K562 (cell line): Measurements from ENCODE around the gene UBXN1. TPM values are rescaled to one million over a fixed set of nuclear protein-coding genes. Genes with fewer than 3 reads are reported as not detected.
A peak's percentile ranks its signal among the peaks of the same experiment; 100 is the strongest.

Experiments used
- ARID4B ChIP-seq: sonication (generic); formaldehyde crosslinking; IDR thresholded peaks from 2 replicates; pipeline ENCODE4 v1.8.0; 2022; ENCODE audit warnings: mild to moderate bottlenecking, missing genetic modification reagents
- ATF7 ChIP-seq: fragments of 450-650 bp; IDR thresholded peaks from 2 replicates; pipeline ENCODE4 v1.7.1; 2014; ENCODE audit warnings: mild to moderate bottlenecking, moderate library complexity
- CHD2 ChIP-seq: IDR thresholded peaks from 2 replicates; pipeline ENCODE4 v1.6.1; 2011; ENCODE audit warnings: low read depth, low read length
- CXXC5 ChIP-seq: fragments of 250-450 bp; sonication (Bioruptor Pico); IDR thresholded peaks from 2 replicates; pipeline ENCODE4 v1.8.0; 2022; ENCODE audit warnings: inconsistent platforms, mild to moderate bottlenecking, moderate library complexity
- EGR1 ChIP-seq: fragments of 450-650 bp; conservative IDR thresholded peaks from 2 replicates; pipeline ENCODE4 v1.6.1; 2017; ENCODE audit warnings: mild to moderate bottlenecking
- JUN ChIP-seq, 2 experiments: sonication (generic) in 1 of 2; formaldehyde crosslinking in 1 of 2; IDR thresholded peaks; 2 replicates each; pipeline versions ENCODE4 v1.6.1 to v1.8.0; 2012 to 2022; ENCODE audit warnings: borderline replicate concordance in 2 of 2, mild to moderate bottlenecking in 2 of 2, improper control_type of control experiment in 1 of 2, low read depth in 1 of 2, low read length in 1 of 2, missing genetic modification reagents in 1 of 2
- LCOR ChIP-seq: sonication (generic); formaldehyde crosslinking; IDR thresholded peaks from 2 replicates; pipeline ENCODE4 v1.8.0; 2022; ENCODE audit warnings: mild to moderate bottlenecking, missing genetic modification reagents
- MTA1 ChIP-seq: fragments of 450-650 bp; IDR thresholded peaks from 2 replicates; pipeline ENCODE4 v1.6.1; 2017; ENCODE audit warnings: borderline replicate concordance
- NELFE ChIP-seq: IDR thresholded peaks from 2 replicates; pipeline ENCODE4 v1.6.1; 2011; ENCODE audit warnings: mild to moderate bottlenecking; ENCODE audit not compliant: insufficient read depth, insufficient read length
- NKRF ChIP-seq: fragments of 450-650 bp; IDR thresholded peaks from 2 replicates; pipeline ENCODE4 v1.6.1; 2016; ENCODE audit warnings: borderline replicate concordance
- PHB ChIP-seq: fragments of 250-450 bp; sonication (Bioruptor Pico); IDR thresholded peaks from 2 replicates; pipeline ENCODE4 v1.5.0; 2021
- PHB2 ChIP-seq: fragments of 450-650 bp; IDR thresholded peaks from 2 replicates; pipeline ENCODE4 v1.6.1; 2017; ENCODE audit warnings: low read depth
- PREB ChIP-seq: sonication (generic); formaldehyde crosslinking; IDR thresholded peaks from 2 replicates; pipeline ENCODE4 v1.8.1; 2023; ENCODE audit warnings: mild to moderate bottlenecking, missing genetic modification reagents
- PURB ChIP-seq: sonication (generic); formaldehyde crosslinking; IDR thresholded peaks from 2 replicates; pipeline ENCODE4 v1.9.0; 2021; ENCODE audit warnings: low read depth, mild to moderate bottlenecking, missing genetic modification reagents
- RFX1 ChIP-seq: fragments of 450-650 bp; IDR thresholded peaks from 2 replicates; pipeline ENCODE4 v1.6.1; 2016; ENCODE audit warnings: mild to moderate bottlenecking, moderate library complexity
- RHOXF2B ChIP-seq: fragments of 250-450 bp; sonication (Bioruptor Pico); conservative IDR thresholded peaks from 2 replicates; pipeline ENCODE4 v1.5.1; 2021
- SRF ChIP-seq, 2 experiments: fragments of 250-450, 450-650 bp in 1 of 2; sonication (Bioruptor Pico) in 1 of 2; sonication (generic) in 1 of 2; formaldehyde crosslinking; IDR thresholded peaks; 2 replicates each; pipeline versions ENCODE4 v1.5.0 to v1.5.1; 2020 to 2022; ENCODE audit warnings: mild to moderate bottlenecking in 1 of 2, missing genetic modification reagents in 1 of 2
- YY1 ChIP-seq, 3 experiments: IDR thresholded peaks; 2 replicates each; pipeline ENCODE4 v1.6.1; 2011; ENCODE audit warnings: low read length in 2 of 3, mild to moderate bottlenecking in 2 of 3, moderate library complexity in 2 of 3, borderline replicate concordance in 1 of 3, control low read depth in 1 of 3, low read depth in 1 of 3; ENCODE audit not compliant: insufficient read depth in 3 of 3, insufficient replicate concordance in 2 of 3, control insufficient read depth in 1 of 3, insufficient read length in 1 of 3; ENCODE audit errors: extremely low read depth in 1 of 3
- ZFPM2 ChIP-seq: fragments of 250-450 bp; sonication (Bioruptor Pico); IDR thresholded peaks from 2 replicates; pipeline ENCODE4 v1.5.1; 2022; ENCODE audit warnings: mild to moderate bottlenecking
- ZNF12 ChIP-seq: sonication (generic); formaldehyde crosslinking; IDR thresholded peaks from 2 replicates; pipeline ENCODE4 v1.4.0; 2020; ENCODE audit warnings: mild to moderate bottlenecking, missing genetic modification reagents
- polyA plus RNA-seq, 8 experiments: library from polyadenylated mRNA; depleted of rRNA in 4 of 8; stranded (reverse) in 5 of 8; unstranded in 3 of 8; fragments of >200 nt; fragmentation: Nextera tagmentation in 2 of 8; fragmentation: Illumina TruSeq in 1 of 8; extraction: Ambion mirVana in 2 of 8; extraction: Trizol in 1 of 8; gene quantifications; 2 replicates each; pipeline versions ENCODE4 v1.2.1 to v1.2.3, GENCODE V29; 2011 to 2014; ENCODE audit warnings: inconsistent platforms in 1 of 8, missing spikeins in 1 of 8
- total RNA-seq, 7 experiments: library from RNA; depleted of rRNA in 6 of 7; stranded (reverse); fragments of >200 nt in 6 of 7; fragmentation: Illumina TruSeq in 2 of 7; extraction: Trizol in 2 of 7; gene quantifications; 2 replicates each; pipeline versions ENCODE4 v1.2.1 to v1.2.3, GENCODE V29; 2011 to 2021; ENCODE audit warnings: low replicate concordance in 1 of 7

The UBXN1 gene
- total and polyA plus RNA-seq, 9 of the 15 experiments (the other 6 are each of a cell fraction or from before 2014, with no cell fraction given): 4.8 to 263 (median 99.7) TPM

- TF ChIP-seq ARID4B (CRISPR knock-in tag): 0 out of 2 replicates have a peak, but pooled peaks have one; percentile 24
- TF ChIP-seq PHB: 0 out of 2 replicates have a peak, but pooled peaks have one; percentile 6
- peak; percentile 25; the same call in 1 of the 2 replicates for TF ChIP-seq CHD2
- no peak for TF ChIP-seq PREB
- TF ChIP-seq YY1 (IDR thresholded peaks at IDR 0.05; ENCODE audit: borderline replicate concordance in 1 of 3, control insufficient read depth in 1 of 3, extremely low read depth in 1 of 3, insufficient read depth in 3 of 3, insufficient read length in 1 of 3, insufficient replicate concordance in 2 of 3, low read depth in 1 of 3, low read length in 2 of 3): peak in 1 of 3 experiments; percentile 10
- TF ChIP-seq EGR1: no peak
- TF ChIP-seq ZFPM2 (CRISPR knock-in tag): no peak
- no peak for TF ChIP-seq PURB (CRISPR knock-in tag)
- 0 out of 2 replicates have a peak, but pooled peaks have one; percentile 25 for TF ChIP-seq MTA1
- no peak; the same call in 1 of the 2 replicates for TF ChIP-seq ZNF12 (CRISPR knock-in tag)
- peak; percentile 32; the same call in 1 of the 2 replicates for TF ChIP-seq NKRF
- no peak for TF ChIP-seq ATF7
- TF ChIP-seq NELFE: no peak
- TF ChIP-seq RHOXF2B (CRISPR knock-in tag): no peak
- no peak for TF ChIP-seq PHB2
- TF ChIP-seq SRF (CRISPR knock-in tag; IDR thresholded peaks at IDR 0.05): no peak
- TF ChIP-seq JUN (IDR thresholded peaks at IDR 0.05; ENCODE audit: borderline replicate concordance, low read depth, low read length): no peak
- TF ChIP-seq JUN (CRISPR knock-in tag; IDR thresholded peaks at IDR 0.05; ENCODE audit: borderline replicate concordance): peak; percentile 25; the same call in 1 of the 2 replicates
- peak; percentile 40; the same call in 1 of the 2 replicates for TF ChIP-seq LCOR
- no peak for TF ChIP-seq RFX1
- no peak for TF ChIP-seq CXXC5 (CRISPR knock-in tag)
Observed at GRCh38 chr11:62665599-62666258, 13.1 kb downstream of the UBXN1 start (continued).
